GM19035 (cell line): ENCODE results near the gene FBXL7.
"Not testable (repeated sequence)": the region's sequence is repeated elsewhere in the genome, so short reads cannot be mapped to it uniquely, and the experiment has no call there.

Experiments used
- ATAC-seq: cut with Tn5 transposase; IDR thresholded peaks from one replicate; pipeline ENCODE4 v1.9.1; 2021; ENCODE audit not compliant: unreplicated experiment

Gene FBXL7

GRCh38 chr5:15852949-15853348, 353.0 kb downstream of the FBXL7 start:
- ATAC-seq: no peak

- no peak for ATAC-seq
These were observed 358.3 kb downstream of the FBXL7 start for GRCh38 chr5:15858326-15858725.

GRCh38 chr5:15864536-15865215, 364.7 kb downstream of the FBXL7 start:
- no peak for ATAC-seq

GRCh38 chr5:15872259-15872658, 372.3 kb downstream of the FBXL7 start:
- not testable (repeated sequence) for ATAC-seq

GRCh38 chr5:15877914-15878313, 377.9 kb downstream of the FBXL7 start:
- no peak for ATAC-seq

- ATAC-seq: no peak
These were observed 380.2 kb downstream of the FBXL7 start for GRCh38 chr5:15880201-15880600.

- ATAC-seq: no peak
These were observed 385.2 kb downstream of the FBXL7 start for GRCh38 chr5:15885156-15885555.

GRCh38 chr5:15886156-15886555, 386.2 kb downstream of the FBXL7 start:
- ATAC-seq: no peak

GRCh38 chr5:15887093-15887492, 387.1 kb downstream of the FBXL7 start:
- ATAC-seq: no peak

- no peak for ATAC-seq
These were observed 389.0 kb downstream of the FBXL7 start for GRCh38 chr5:15889001-15889400.

- ATAC-seq: no peak
These were observed 393.9 kb downstream of the FBXL7 start for GRCh38 chr5:15893866-15894265.

GRCh38 chr5:15897656-15898055, 397.7 kb downstream of the FBXL7 start:
- ATAC-seq: no peak

GRCh38 chr5:15898641-15899040, 398.7 kb downstream of the FBXL7 start:
- no peak for ATAC-seq

GRCh38 chr5:15899481-15899880, 399.5 kb downstream of the FBXL7 start:
- no peak for ATAC-seq

GRCh38 chr5:15901151-15901550, 401.2 kb downstream of the FBXL7 start:
- ATAC-seq: no peak

- ATAC-seq: no peak
These were observed 402.1 kb downstream of the FBXL7 start for GRCh38 chr5:15902066-15902465.

GRCh38 chr5:15904899-15905830, 405.2 kb downstream of the FBXL7 start:
- ATAC-seq: no peak

GRCh38 chr5:15914638-15915037, 414.7 kb downstream of the FBXL7 start:
- ATAC-seq: no peak

- ATAC-seq: no peak
These were observed 426.6 kb downstream of the FBXL7 start for GRCh38 chr5:15926586-15926985.

GRCh38 chr5:15927710-15928380, 427.9 kb downstream of the FBXL7 start:
- no peak for ATAC-seq

- ATAC-seq: no peak
These were observed 429.8 kb downstream of the FBXL7 start for GRCh38 chr5:15929611-15930263.
